HG03280 (cell line): ENCODE data around the gene RGS12.
"Not testable (repeated sequence)": the region's sequence is repeated elsewhere in the genome, so short reads cannot be mapped to it uniquely, and the experiment has no call there.

Experiments
- ATAC-seq: cut with Tn5 transposase; IDR thresholded peaks from one replicate; pipeline ENCODE4 v1.9.1; 2021; ENCODE audit warnings: mild to moderate bottlenecking, moderate library complexity; ENCODE audit not compliant: unreplicated experiment

The RGS12 gene

GRCh38 chr4:3295837-3296624 lies 3.2 kb downstream of the RGS12 start:
- no peak for ATAC-seq

GRCh38 chr4:3296651-3297050 lies 3.8 kb downstream of the RGS12 start:
- no peak for ATAC-seq

- ATAC-seq: no peak
Measured at GRCh38 chr4:3297066-3297859, 4.4 kb downstream of the RGS12 start.

GRCh38 chr4:3299122-3299975 lies 6.5 kb downstream of the RGS12 start:
- ATAC-seq: no peak

GRCh38 chr4:3299976-3300671 lies 7.3 kb downstream of the RGS12 start:
- no peak for ATAC-seq

- ATAC-seq: not testable (repeated sequence)
Measured at GRCh38 chr4:3300882-3301281, 8.1 kb downstream of the RGS12 start.

GRCh38 chr4:3301450-3302172 lies 8.8 kb downstream of the RGS12 start:
- no peak for ATAC-seq

GRCh38 chr4:3302173-3302785 lies 9.5 kb downstream of the RGS12 start:
- ATAC-seq: no peak

- ATAC-seq: no peak
Measured at GRCh38 chr4:3302786-3303564, 10.2 kb downstream of the RGS12 start.

GRCh38 chr4:3303565-3303824 lies 10.7 kb downstream of the RGS12 start:
- ATAC-seq: no peak

GRCh38 chr4:3303923-3304710 lies 11.3 kb downstream of the RGS12 start:
- no peak for ATAC-seq

GRCh38 chr4:3304831-3305609 lies 12.2 kb downstream of the RGS12 start:
- ATAC-seq: no peak

GRCh38 chr4:3305610-3306371 lies 13.0 kb downstream of the RGS12 start:
- no peak for ATAC-seq

GRCh38 chr4:3306450-3306849 lies 13.6 kb downstream of the RGS12 start:
- ATAC-seq: no peak

- no peak for ATAC-seq
Measured at GRCh38 chr4:3307060-3307459, 14.2 kb downstream of the RGS12 start.

GRCh38 chr4:3307486-3307885 lies 14.7 kb downstream of the RGS12 start:
- ATAC-seq: no peak
